ENCODE measurements around the gene GNA12.

GNA12 gene

GRCh38 chr7:2811476-2812113 lies 32.5 kb downstream of the GNA12 start:
- no peak for TF ChIP-seq CTCF (IDR thresholded peaks at IDR 0.05; ENCODE audit: low read depth, low read length, missing control alignments)
- no peak overlapping the region for H3K4me3 ChIP-seq (ENCODE audit: low read depth, low read length)
- no peak for DNase-seq (ENCODE audit: low read depth)
- in situ Hi-C loops (cut with HindIII; ENCODE audit: low sequenced_read_pairs), result no loop called here

GRCh38 chr7:2810682-2811415 lies 33.3 kb downstream of the GNA12 start:
- in situ Hi-C loops (cut with HindIII; ENCODE audit: low sequenced_read_pairs), result no loop called here
- DNase-seq (ENCODE audit: low read depth), result no peak
- no peak overlapping the region for H3K4me3 ChIP-seq (ENCODE audit: low read depth, low read length)
- no peak for TF ChIP-seq CTCF (IDR thresholded peaks at IDR 0.05; ENCODE audit: low read depth, low read length, missing control alignments)

GRCh38 chr7:2809903-2810625 lies 34.0 kb downstream of the GNA12 start:
- in situ Hi-C loops (cut with HindIII; ENCODE audit: low sequenced_read_pairs), result loop anchor here (5.0 kb wide), 1 partner anchor 83 kb away; no protein-coding TSS in a partner anchor

GRCh38 chr7:2808891-2809665 lies 35.0 kb downstream of the GNA12 start:
- TF ChIP-seq CTCF (IDR thresholded peaks at IDR 0.05; ENCODE audit: low read depth, low read length, missing control alignments), result no peak
- no peak for DNase-seq (ENCODE audit: low read depth)
- H3K4me3 ChIP-seq (ENCODE audit: low read depth, low read length), result no peak overlapping the region
- in situ Hi-C loops (cut with HindIII; ENCODE audit: low sequenced_read_pairs), result loop anchor here (5.0 kb wide), 1 partner anchor 82 kb away; no protein-coding TSS in a partner anchor

More at GRCh38 chr7:2809903-2810625, 34.0 kb downstream of the GNA12 start:
- no peak overlapping the region for H3K4me3 ChIP-seq (ENCODE audit: low read depth, low read length)
- no peak for TF ChIP-seq CTCF (IDR thresholded peaks at IDR 0.05; ENCODE audit: low read depth, low read length, missing control alignments)
- DNase-seq (ENCODE audit: low read depth), result no peak

GRCh38 chr7:2807845-2808772 lies 36.0 kb downstream of the GNA12 start:
- no peak for TF ChIP-seq CTCF (IDR thresholded peaks at IDR 0.05; ENCODE audit: low read depth, low read length, missing control alignments)
- no peak overlapping the region for H3K4me3 ChIP-seq (ENCODE audit: low read depth, low read length)
- no peak for DNase-seq (ENCODE audit: low read depth)
- in situ Hi-C loops (cut with HindIII; ENCODE audit: low sequenced_read_pairs), result loop anchor here (5.0 kb wide), 1 partner anchor 81 kb away; no protein-coding TSS in a partner anchor
